ENCODE measurements around the gene IKZF1.

- TF ChIP-seq CTCF (IDR thresholded peaks at IDR 0.05) (no peak), POLR2A (IDR thresholded peaks at IDR 0.05) (no peak), POLR2AphosphoS5 (IDR thresholded peaks at IDR 0.05; ENCODE audit: insufficient read depth in 1 of 2, low read depth in 1 of 2) (no peak)
Measured at GRCh38 chr7:50362712-50363282, 58.3 kb downstream of the IKZF1 start.
